Activated CD8-positive, alpha-beta memory T cell treated with anti-CD3 and anti-CD28 coated beads for 4 hours (primary cell): ENCODE results near the gene ZFYVE26.
A peak's percentile ranks its signal among the peaks of the same experiment; 100 is the strongest.
"Not testable (repeated sequence)": the region's sequence is repeated elsewhere in the genome, so short reads cannot be mapped to it uniquely, and the experiment has no call there.

Experiments used
- DNase-seq, 2 donors: peaks; one replicate each; pipeline ENCODE4 v3.0.0-alpha.2; 2020; ENCODE audit warnings: low read depth in 2 of 2

Gene ZFYVE26

DNA sequence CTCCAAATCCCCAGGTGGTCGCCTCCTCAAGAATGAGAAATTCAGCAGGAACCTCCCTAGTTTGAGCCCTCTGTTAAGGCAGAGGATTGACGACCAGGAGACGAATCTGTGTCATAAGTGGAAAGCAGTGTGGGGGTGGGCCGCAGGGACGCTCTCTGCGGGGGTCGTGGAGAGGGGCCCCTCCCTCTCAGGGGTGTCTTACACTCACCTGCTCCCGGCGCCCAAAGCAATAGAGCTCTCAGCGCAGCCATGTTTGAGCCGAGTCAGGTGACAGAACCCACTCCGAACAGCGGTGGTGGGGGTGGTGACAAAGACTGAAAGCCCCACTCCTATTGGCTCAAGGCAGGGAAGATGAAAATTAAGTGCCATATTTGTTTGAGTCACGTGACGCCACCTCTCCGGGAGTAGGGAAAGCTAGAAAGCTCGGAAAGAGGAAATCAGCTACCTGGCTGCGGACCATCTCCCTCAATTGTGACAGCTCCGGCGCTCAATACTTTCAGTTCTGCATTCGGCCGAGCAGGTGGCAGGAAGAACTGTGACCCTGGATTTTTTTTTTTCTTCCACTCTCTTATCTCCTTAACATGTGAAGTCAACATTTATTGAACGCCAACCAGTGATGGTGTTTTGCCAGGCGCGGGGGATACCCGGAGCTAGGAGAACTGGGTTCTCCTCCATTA is at the start of gene ZFYVE26:
Gene ZFYVE26 (minus strand): TSS at position 265 of the 677 bp plus-strand sequence. CDS start 627 bp downstream, outside the sequence.
- DNase-seq, result peak; percentile 79 to 85

DNA sequence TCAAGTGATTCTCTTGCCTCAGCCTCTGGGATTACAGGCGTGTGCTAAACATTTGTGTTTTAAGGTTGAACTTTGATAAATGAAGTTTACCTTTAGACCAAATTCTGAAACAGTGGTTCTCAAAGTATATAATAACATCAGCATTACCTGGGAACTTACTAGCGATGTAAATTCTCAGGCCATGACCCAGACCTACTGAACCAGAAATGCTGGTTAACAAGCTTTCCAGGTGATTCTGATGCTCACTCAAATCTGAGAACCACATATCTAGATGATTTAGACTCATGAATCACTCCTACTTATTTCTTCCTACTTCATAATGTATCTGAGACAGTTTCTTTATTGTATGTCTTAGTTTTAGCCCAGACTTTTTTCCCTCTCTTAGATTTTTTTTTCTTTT is 46.8 kb upstream of the ZFYVE26 start:
- DNase-seq, result no peak

DNA sequence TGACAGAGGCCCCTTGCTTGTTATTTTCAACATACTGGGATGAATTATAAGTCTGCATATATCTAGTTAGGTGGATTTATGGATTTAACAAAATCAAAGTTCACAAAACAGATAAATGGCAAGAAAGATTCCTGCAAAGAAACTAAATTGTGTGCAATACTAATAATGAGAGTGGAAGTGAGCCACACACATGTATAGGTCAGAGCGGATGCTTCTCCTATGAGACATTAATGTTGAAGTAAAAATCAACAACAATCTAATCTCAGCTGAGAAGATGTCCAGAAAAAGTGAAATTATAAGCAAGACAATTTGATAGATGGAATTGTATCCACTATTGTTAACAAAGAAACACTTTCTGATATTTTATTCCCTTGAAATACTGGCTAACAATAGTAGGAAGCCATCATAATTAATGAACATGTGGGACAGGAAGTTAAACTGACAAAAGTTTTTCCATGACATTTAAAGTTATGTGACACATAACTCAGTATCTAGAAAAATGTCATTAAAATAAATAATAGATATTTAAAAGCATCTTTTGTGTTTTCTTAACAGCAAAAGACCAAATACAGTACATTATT is 42.9 kb upstream of the ZFYVE26 start:
- no peak for DNase-seq

DNA sequence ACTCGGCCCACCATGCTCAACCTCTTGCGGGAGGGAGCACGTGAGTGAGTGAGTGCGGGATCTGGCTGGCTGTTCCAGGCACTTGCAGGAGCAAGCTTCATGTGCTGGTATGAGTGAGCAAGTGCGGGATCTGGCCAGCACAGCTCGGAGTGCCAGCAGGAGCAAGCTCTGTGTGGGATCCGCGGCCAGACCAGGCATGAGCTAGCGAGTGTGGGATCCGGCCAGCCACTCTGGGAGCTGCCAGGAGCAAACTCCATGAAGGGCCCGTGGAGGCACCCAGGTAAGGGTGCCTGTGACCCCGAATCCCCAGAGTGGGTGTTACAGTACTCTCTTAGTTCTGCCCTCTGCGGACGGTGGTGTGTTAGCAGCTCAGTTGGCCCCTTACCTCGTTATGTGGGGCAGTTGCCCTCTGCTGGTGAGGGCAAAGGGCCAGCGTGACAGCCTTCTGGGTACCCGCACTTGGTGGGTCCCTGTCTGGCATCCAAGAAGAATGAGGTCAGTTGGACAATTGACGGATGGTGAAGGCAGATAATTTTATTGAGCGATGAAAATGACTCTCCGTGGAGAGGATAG is 41.5 kb upstream of the ZFYVE26 start:
- DNase-seq, result no peak

DNA sequence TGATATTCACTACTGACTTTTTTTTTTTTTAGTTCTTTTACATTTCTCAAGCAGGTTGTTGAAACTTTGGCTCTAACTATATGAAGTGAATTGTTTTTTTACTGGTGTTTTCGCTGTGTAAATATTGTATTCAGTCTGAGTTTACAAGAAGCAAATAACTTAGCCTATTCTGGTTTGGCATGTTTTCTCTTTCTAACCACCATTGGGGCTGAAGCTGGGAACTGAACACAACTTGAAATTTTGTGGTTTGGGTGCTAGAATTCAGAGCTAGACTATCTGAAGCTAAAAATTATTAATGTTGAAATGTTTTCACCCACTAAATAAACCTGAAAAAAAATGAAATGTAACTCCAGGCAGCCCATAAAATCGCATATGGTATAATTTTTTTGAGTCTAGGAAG is 40.4 kb upstream of the ZFYVE26 start:
- no peak for DNase-seq

DNA sequence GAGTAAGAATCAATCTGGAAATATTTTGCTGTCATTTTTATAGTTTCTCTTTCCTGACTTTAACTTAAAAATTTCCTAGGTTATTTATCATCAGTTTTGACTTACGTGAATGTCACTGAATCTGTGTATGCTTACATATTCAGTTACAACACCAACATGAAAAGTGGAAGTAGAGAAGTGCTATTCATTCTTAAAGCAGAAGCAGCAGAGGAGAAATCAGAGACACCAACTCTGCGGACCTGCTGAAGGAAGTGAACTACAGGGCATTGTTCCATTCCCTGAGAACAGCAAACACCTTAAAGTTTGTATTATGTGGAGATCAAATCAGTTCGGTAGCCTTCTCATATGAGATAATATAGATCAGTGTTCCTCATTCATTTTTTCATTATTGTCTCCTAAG is 37.3 kb upstream of the ZFYVE26 start:
- no peak for DNase-seq

DNA sequence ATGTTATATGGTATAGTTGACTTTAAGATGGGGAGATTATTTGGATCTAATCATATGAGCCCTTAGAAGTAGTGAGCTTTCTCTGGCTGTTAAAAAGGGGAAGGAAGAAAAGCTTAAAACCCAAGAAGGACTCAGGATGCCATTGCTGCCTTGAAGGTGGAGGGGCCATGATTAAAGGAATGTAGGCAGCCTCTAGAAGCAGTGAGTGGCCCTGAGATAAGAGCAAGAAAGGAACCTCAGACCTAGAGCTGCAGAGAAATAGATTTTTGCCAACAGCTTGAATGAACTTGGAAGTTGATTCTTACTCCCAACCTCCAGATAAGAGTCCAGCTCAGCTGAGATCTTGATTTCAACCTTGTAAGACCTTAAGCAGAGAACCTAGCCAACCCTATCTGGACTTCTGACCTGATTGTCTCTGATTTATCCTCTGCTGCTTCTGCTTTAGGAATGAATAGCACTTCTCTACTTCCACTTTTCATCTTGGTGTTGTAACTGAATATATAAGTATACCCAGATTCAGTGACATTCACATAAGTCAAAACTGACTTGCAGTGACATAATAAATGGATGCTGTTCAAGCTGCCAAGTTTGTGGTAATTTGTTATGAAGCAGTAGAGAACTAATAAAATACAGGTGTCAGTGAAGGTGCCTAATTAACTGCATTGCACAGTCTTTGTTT is 36.7 kb upstream of the ZFYVE26 start:
- no peak for DNase-seq

DNA sequence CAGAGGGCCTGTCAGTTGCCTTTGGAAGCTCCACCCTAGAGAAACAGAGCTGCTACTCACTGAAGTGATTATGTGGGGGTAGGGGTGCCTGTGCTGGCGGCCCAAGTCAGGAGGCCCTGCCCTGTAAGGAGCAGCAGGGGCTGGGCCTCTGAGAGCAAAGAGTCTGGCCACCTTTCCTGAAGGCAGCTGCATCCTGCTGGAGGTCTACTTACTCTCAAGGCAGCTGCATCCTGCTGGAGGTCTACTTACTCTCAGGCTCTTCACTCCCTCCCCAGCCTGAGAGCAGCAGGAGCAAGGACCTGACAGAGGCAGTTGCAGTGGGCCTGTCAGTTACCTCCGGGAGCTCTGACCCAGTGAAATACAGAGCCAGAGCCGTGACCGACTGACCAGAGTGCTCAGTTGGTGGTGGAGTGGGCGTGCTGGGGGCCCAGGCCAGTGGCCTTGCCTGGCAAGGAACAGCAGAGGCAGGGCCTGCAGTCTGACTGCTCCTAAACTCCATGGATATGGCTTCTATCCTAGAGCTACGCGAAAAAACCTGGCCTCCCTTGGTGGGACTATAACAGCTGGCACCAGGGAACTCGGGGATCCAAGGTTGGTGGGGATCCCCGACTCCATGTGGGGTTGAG is 35.5 kb upstream of the ZFYVE26 start:
- no peak for DNase-seq

DNA sequence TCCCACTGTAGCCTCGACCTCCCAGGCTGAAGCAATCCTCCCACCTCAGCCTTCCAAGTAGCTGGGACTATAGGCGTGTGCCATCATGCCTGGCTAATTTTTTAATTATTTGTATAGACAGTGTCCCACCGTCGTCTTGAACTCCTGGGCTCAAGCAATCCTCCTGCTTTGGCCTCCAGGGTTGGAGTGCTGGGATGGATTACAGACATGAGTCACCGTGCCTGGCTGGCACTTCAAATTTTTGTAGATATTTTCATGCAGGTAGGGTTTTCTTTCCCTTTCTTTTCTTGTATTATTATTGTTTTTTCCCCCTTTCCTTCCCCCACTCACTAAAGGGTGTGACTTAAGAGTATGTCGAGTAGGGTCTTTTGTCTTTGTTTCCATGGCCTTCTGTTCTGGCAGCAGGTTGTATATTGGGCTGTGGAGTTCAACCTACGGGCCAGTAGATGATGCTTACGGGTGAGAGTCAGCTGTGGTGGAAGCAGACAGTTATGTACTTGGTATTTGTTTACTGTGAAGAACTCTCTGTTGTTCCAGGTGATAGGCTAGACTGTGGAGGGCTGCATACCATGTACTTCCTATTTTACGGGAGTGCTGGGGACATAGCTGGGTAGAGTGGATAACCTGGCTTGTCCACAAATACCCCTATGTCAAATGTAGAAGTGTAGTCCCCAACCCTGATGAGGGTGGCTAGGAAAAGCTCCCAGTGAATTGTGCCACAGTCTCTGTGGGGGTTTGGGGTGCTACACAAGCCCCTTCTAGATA is 33.9 kb upstream of the ZFYVE26 start:
- DNase-seq, result no peak

DNA sequence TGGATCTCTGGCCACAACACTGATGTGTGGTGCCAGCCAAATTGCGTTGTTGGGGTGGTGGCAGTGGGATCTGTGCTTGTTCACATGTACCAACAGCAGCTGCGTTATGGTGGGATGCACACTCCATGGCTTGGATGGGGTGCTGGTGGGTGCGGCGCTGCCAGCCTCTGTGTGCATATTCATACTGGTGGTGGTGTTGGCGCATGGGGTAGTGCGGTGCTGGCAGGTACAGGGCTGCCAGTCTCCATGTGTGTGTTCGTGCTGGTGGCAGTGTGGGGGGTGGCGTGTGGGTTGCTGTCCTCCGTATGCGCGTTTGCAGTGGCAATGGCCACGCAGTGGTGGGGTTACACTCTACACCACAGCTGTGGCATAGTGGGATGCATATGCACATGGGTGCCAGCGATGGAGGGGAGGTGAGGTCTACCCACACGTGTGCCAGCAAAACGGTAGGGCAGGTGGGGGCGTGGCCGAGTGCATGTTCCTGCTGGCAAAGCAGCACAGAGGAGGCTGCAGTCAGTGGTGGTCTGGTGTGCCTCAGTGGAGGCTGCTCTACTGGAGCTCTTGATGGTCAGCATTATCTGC is 29.7 kb upstream of the ZFYVE26 start:
- DNase-seq, result no peak

DNA sequence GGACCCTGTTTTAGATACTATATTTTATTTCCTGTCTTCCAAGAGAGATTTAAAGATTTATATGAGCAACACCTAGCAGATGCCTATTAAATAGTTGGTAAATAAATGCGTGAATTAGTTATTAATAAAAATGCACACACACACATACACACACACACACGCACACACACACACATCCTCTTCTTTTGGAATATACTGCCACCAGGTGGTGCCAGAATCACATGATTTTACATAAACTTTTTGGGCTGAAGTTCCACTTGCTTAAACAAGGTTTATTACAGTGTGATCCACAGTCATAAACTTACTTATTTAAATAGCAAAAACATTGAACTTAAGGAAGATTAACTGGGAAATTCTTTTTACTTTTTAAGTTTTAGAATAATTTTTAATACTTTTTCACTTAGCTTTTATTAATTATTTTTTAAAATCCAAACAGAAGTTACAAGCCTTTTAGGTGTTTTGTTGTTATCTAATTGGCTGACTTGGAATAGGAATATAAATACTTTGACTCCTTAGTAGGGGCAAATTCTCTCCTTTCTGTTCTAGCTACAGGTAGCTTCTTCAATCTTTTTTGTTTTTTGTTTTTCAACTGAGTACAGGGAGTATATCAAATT is 20.7 kb upstream of the ZFYVE26 start:
- DNase-seq, result peak in 1 of 2 donors; percentile 27

DNA sequence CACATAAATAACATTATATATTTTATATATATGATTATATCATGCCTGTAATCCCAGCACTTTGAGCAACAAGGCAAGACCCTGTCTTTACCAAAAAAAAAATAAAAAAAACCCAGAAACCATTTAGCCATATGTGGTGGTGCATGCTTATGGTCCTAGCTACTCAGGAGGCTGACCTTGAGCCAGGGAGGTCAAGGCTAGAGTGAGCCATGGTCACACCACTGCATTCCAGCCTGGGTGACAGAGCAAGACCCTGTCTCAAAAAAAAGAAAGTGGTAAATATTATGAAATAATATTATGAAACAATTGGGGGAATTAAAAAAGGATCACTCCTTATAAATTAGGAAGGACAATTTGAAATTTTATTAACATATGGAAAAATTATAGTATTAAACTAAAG is 19.2 kb upstream of the ZFYVE26 start:
- no peak for DNase-seq

DNA sequence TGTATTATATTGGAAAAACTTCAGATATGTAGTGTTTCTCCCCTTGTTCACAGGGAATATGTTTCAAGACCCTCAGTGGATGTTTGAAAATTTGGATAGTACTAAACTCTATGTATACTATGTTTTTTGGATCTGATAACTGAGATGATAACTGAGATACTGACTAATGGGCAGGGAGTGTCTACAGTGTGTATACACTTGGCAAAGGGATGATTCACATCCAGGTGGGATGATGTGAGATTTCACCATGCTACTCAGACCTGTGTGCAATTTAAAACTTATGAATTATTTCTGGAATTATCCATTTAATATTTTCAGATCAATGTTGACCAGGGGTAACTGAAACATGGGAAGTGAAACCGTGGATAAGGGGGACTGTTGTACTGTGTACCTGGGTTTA is 17.0 kb upstream of the ZFYVE26 start:
- DNase-seq, result no peak

DNA sequence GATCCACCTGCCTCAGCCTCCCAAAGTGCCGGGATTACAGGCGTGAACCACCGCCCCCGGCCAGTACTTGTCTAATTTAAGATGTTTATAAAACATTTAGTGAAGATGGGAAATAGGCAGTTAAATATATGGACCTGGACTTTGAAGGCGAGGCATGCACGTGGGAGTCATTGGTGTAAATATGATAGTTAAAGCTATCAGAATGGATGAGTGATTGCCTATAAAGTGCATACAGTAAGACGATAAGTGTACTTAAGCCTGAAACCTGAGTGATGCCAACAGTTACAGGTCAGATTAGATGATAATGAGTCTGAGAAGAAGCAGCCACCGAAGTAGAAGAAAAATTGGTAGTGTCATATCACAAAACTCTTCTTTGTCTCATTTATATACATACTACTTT is 14.7 kb upstream of the ZFYVE26 start:
- DNase-seq, result no peak

DNA sequence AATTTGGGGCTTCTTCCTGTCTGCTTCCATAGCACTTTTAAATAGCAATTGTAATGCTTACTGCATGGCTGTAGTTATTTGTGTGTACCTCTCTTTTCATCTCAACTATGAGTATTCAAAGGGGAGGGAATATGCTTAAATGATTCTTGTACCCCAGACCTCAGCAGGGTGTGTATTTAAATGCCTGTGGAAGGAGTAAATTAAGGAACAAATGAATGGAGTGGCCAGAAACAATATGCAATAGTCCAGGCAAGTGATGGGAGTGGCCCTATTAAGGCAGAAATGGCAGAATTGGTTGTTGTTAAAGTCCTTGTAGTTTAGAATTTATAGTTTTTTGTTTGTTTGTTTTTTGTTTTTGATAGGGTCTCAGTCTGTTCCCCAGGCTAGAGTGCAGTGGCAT is 4.7 kb upstream of the ZFYVE26 start:
- no peak for DNase-seq

DNA sequence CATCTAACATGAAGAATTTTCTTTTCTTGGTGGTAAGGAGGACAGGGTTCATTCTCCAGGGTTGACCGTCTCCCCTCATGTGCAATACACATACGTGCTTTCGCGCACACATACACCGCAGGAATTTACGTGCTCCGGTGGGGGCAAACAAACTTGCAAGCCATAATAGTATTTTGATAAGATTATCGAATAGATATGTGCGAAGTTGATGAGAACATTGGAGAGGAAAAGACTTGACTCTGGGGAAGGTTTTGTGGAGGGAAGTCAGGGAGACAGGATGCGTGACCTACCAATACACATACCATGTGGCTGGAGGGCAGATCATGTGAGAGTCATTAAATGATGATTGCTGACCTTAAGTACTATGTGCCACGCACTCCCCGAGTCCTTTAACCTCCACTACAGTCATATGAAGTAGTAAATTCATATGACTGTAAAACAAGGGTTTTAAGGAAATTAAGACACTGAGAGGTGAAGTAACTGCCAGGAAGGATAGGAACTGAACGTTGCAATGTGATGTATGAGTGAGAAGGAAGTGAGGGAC is 4.1 kb upstream of the ZFYVE26 start:
- no peak for DNase-seq

DNA sequence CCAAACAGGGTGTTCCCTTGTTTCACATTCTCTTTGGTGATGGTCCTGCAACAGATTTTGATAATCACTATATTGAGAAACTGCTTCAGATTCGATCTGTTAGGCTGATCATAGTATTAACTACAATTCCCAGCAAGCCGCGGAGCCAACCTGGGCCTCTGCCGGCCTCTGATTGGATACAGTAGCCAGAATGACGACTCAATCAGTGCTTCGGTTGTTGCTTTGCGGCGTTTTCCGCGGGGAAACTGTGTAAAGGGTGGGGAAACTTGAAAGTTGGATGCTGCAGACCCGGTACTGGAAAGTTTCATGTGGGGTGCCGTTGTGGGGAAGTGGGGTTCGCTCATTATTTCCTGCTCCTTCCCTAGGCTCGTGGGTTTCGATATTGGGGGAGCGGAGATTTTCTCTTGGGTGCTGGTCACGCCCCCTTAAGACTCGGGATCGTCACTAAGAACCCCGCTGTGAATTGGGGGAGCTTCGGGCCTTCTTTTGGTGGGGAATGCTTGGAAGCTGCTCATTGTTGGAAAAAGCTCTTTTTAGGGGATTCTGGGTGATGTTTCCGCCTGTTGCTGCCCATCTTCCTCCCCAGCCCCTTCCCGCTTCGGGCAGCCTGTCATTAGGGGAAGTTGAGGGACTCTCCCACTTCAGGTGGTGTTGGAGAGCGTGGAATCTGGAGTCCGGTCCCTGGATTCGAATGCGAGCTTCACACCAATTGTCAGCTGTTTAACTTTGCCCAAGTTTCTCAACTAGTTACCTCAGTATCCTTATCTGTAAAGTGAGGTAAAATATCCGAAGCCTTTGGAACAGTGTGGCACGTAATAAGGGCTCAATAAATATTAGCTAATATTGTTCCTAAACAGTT is 3.4 kb upstream of the ZFYVE26 start, which contains the start of gene RAD51B:
Gene RAD51B (plus strand): TSS at position 217 of the 859 bp plus-strand sequence.
- peak; percentile 63 to 72 for DNase-seq

DNA sequence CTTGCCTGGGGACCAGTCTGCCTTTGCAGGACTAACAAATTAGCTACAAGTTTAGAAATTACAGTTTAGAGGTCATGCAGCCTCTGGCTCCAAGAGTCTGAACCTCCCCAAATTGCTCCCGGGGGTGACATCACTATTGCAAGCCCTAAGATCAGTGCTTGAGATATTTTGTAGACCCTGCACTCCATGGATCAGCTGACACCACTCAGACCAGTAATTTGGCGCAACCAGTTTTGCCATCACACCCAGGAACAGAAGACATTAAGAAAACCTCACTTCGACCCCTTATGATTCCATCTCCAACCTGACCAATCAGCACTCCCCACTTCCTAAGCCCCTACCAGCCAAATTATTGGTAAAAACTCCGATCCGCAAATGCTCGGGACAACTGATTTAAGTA is 2.1 kb upstream of the ZFYVE26 start:
- not testable (repeated sequence) for DNase-seq

DNA sequence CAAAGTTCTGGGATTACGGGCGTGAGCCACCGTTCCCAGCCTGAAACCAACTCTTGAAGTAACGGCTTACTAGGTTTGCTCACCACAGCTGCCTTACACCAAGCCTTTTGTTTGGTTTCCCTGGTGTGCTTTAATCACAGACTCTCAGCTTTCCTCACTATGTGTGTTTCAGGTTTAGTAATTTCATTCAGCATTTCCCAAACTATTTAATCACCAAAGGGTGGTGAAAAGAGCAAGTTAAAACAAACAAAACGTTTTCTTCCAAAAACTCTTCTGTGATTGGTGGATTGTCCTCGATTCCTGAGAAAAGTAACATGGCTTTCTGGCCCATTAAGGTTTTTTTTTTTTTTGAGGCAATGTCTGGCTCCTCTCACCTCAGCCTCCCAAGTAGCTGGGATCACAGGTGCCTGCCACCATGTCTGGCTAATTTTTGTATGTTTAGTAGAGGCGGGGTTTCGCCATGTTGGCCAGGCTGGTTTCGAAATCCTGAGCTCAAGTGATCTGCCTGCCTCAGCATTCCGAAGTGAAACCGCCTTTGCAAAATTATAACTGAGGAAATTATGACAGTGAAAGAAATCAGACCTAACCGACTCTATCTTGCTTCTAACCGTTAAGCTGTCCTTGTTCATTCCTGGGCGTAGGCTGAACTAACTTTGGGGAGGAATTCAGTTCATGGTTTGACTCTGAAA is 1.5 kb upstream of the ZFYVE26 start:
- no peak for DNase-seq
